ENCODE results near the gene PTPA.

PTPA gene

GRCh38 chr9:129138476-129139232, 27.4 kb downstream of the PTPA start:
- no peak for DNase-seq

DNA sequence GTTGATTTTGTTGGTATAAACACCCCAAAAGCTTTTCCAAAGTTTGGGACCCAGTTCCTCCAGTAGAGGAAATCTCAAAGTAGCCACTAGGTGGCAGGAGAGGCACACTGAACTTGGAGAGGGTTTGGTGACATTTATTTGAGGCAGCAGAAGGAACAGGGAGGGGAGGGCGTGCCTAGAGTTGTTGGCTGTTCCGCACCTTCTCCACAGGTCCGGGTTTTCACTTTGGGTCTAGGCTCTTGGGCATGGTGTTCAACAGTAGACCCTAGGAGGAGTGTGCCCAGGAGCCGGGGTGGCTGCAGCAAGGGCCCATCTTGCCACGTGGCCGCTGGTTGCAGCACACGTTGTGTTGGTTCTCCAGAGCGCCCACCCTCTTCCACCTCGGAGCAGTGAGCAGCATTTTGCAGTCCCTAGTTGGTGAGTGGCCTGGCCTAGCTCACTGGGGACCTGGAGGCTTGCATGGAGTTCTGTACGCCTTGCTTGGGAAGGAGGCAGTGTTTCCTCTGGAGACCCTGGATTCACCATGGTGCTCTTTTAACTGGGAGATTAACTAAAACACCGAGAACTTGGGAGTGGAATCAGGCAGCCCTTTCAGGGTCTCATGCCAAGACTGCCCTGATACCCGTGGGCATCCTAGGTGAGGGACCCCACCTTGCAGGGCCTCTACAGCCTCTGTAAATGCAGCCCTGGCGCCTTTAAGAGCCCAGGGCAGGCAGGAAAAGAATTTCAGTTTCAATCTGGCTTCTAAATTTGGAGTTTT, 28.2 kb downstream of the PTPA start:
- peak; percentile 72 to 79 for DNase-seq

DNA sequence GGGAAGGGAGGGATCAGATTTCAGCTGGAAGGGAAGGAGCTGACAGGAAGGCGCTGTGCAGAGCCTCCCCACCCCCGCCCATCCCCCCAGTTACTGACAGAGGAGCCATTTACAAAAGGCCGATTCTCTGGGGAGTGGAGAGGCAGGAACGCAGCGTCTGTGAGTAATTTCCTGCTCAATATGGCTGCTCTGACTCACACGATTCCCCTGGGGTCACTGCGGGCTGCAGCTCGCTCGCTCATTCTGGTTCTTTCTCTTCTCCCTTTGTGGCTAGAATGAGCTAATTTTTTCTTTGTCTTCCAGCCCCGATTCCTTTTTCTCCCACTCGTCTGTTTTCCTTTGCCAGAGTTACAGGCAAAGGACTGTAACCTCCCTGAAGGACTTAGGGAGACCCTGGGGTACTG, 28.8 kb downstream of the PTPA start:
- peak; percentile 71 to 75 for DNase-seq

DNA sequence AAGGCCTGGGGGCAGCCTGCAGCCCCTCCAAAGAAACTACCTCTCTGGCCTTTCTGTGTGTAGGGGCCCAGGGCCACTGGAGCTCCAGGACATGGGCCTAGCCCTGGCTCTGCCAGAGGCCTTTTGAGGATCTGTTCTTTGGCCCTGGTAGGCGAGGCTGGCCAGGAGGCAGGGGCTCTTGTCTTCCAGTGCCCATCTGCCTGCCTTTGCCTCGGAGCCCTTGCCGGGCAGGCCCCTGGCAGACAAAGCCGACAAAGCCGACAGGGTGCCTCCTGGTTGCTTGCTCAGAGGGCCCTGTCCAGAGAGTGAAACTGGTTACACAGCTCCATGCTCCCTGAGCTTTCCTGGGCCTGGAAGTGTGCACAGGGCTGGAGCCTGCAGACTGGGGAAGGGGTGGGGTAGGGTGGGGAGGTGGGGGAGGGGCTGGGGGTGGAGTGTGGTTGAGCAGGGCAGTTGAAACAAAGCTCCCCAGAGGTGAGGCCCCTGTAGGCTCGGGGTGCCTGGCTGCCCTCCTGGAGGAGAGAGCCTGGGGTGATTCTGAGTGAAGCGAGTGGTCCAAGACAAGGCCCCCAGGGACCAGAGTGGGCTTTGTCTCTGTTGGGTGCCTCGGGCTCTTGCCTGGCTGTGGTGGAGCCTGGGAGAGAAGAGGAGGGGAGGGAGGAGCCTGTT, 29.3 kb downstream of the PTPA start:
- no peak for DNase-seq

GRCh38 chr9:129141066-129142041, 30.1 kb downstream of the PTPA start:
- DNase-seq: no peak

DNA sequence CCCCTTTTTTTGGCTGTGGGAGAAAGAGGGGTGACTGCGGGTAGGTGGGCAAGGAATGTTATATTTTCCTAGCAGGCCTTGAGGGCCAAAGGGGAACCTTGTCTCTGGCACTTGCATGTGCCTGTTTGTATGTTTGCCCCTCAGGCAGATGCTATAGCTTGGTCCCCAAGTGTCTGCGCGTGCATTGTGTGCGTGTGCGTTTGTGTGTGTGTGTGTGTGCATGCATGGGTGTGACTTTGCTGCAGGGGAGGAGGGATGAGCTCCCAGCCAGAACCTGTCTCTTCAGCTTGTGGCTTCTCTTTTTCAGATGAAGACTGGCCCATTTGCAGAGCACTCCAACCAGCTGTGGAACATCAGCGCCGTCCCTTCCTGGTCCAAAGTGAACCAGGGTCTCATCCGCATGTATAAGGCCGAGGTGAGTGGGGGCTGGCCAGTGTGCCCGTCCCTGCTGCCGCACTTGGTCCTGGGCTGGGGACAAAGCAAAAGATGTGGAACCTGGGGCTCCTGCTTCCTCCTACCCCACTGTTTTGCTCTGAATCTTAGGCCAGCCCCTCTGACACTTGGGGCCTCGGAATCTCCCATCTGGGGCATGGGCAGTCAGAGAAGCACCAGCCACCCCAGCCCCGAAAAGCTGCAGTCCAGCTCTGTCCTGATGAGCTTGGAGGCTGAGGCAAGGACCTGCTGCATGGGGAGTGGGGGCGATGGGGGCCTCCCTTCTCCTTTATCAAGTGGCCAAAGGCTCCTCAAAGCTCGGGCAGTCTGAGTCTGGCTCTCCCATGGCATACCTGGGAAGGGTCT, 31.1 kb downstream of the PTPA start:
- DNase-seq: no peak

DNA sequence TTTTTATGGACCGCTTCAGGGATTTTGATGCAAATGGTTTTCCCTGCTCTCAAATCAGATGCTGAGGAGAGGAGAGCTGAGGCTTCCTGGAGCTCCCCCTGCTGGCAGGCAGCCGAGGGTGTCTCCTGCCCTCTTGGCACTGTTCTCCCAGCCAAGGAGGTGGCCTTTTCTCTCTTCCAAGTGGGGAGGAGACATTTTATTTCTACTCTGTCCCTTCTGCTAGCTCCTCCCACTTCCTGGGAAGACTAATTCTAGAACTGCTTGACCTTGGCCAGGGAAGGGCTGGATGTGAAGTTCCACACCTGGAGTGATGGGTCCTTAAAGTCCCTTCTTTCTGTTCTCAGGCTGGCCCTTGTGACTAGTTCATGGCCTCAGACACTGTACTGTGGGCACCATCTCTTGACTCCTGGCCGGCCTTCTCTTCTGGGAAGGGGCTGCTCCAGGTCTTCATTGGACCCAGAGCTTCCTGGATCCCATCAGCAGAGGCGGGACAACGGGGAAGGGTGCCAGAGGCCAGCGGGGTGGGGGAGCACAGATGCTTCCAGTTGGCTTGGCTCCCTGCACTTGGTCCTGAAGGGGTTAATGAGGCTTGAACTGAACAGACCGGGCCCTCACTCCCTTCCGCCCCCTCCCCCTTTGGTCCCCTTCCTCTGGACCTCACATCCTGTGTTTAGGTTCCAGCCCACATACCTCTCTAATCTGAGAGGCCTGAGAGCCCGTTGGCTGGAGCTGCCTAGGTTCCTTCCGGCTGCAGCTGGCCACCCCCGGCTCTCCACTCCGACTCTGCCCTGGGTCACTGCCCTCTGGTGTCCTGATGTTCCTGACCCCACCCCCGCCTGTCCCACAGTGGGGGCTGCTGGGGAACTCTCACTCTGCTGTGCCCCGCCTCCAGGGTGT, 32.1 kb downstream of the PTPA start:
- peak; percentile 69 to 73 for DNase-seq

DNA sequence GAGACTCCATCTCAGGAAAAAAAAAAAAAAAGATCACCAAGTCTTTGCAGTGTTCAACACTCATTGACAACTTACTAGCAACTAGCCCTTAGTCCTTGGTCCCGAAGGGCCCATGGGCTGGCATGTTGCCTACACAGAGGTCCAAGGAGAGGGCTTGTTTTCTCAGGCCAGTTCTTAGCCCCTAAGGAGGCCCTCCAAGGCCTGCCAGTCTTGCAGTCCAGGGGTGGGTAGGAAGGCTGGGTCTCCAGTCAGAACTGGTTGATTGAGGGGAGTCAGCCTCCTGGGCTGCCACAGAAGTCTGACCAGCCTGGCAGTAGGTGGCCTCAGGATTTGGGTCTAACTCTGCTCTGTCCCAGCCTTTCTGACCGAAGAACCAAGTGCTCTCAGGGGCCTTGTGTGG, 34.1 kb downstream of the PTPA start:
- no peak for DNase-seq

GRCh38 chr9:129145841-129146292, 34.7 kb downstream of the PTPA start:
- DNase-seq: no peak

GRCh38 chr9:129146441-129146941, 35.3 kb downstream of the PTPA start:
- no peak for DNase-seq

DNA sequence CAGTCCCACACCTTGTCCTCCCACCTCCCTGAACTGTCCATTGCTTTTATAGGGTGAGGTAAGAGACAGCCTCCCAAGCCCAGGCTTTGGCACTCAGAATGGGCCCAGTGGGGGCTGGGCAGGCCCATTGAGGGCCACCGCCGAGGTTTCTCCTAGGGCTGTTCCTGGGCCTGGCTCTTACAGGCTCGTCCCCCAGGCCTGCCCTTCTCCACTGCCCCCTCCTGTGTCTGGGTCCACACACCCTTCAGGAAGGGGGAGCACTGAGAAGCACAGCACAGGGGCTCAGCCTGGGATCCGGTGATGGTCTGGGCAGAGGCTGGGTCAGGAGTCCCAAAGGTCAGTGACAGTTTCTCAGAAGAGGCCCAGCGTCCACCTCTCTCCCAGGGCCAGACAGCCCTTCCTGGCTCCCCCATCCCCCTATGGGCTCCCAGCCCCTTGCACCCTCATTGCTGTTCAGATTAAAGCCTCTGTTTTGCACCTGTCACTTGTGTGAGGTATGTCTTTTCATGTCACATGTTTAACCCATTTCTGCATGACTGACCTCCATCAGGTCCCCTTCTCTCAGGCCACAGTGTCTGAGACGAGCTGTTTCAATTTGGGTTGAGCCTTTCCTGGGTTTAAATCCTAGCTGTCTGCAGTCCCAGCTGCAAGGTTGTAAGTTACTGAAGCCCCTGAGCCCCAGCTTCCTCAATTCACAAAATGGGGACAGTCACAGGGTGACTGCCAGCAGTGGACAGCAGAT, 37.4 kb downstream of the PTPA start:
- DNase-seq: no peak

GRCh38 chr9:129149442-129149841, 38.2 kb downstream of the PTPA start:
- no peak for DNase-seq

- no peak for DNase-seq
Measured at GRCh38 chr9:129150122-129150521, 38.9 kb downstream of the PTPA start.

GRCh38 chr9:129150672-129151211, 39.5 kb downstream of the PTPA start:
- DNase-seq: no peak

GRCh38 chr9:129151469-129151868, 40.3 kb downstream of the PTPA start:
- DNase-seq: no peak

GRCh38 chr9:129154866-129155477, 43.8 kb downstream of the PTPA start:
- DNase-seq: no peak

- no peak for DNase-seq
Measured at GRCh38 chr9:129156163-129156562, 44.9 kb downstream of the PTPA start.

GRCh38 chr9:129160712-129161533, 49.7 kb downstream of the PTPA start:
- no peak for DNase-seq

Data from stimulated activated CD4-positive, alpha-beta T cell treated with anti-CD3 and anti-CD28 coated beads, Interleukin-2, amount 100 ng/mL, for 48 hours (primary cell).